K562 (cell line): ENCODE data around the gene ABHD16A. TPM values are rescaled to one million over a fixed set of nuclear protein-coding genes. Genes with fewer than 3 reads are reported as not detected.

Experiments
- BRD4 ChIP-seq: fragments of 200-600 bp; sonication (generic); IDR thresholded peaks from 2 replicates; pipeline ENCODE4 v1.6.1; 2017; ENCODE audit warnings: inconsistent platforms
- CBFB ChIP-seq: sonication (generic); formaldehyde crosslinking; IDR thresholded peaks from 2 replicates; pipeline ENCODE4 v1.4.0; 2020; ENCODE audit warnings: mild to moderate bottlenecking, missing genetic modification reagents
- CC2D1A ChIP-seq: fragments of 450-650 bp; IDR thresholded peaks from 2 replicates; pipeline ENCODE4 v1.6.1; 2017; ENCODE audit warnings: mild to moderate bottlenecking
- CGGBP1 ChIP-seq: fragments of 250-450 bp; sonication (Bioruptor Pico); IDR thresholded peaks from 2 replicates; pipeline ENCODE4 v1.9.0; 2021; ENCODE audit warnings: mild to moderate bottlenecking
- CREB3 ChIP-seq: fragments of 450-650 bp; conservative IDR thresholded peaks from 2 replicates; pipeline ENCODE4 v1.6.1; 2016; ENCODE audit warnings: missing genetic modification characterization, low read depth, mild to moderate bottlenecking, missing compliant biosample characterization, moderate library complexity
- E2F1 ChIP-seq: sonication (generic); formaldehyde crosslinking; IDR thresholded peaks from 2 replicates; pipeline ENCODE4 v1.8.1; 2023; ENCODE audit warnings: mild to moderate bottlenecking, missing genetic modification reagents, moderate library complexity
- E2F5 ChIP-seq: sonication (generic); formaldehyde crosslinking; IDR thresholded peaks from 2 replicates; pipeline ENCODE4 v1.8.0; 2022; ENCODE audit warnings: mild to moderate bottlenecking, missing genetic modification reagents
- HMG20B ChIP-seq: fragments of 250-450 bp; sonication (Bioruptor Pico); IDR thresholded peaks from 2 replicates; pipeline ENCODE4 v1.5.0; 2021; ENCODE audit warnings: mild to moderate bottlenecking
- HSF4 ChIP-seq: fragments of 250-450 bp; sonication (Bioruptor Pico); IDR thresholded peaks from 2 replicates; pipeline ENCODE4 v2.1.2; 2022; ENCODE audit warnings: mild to moderate bottlenecking, moderate library complexity, borderline replicate concordance
- MEF2A ChIP-seq: IDR thresholded peaks from 2 replicates; pipeline ENCODE4 v1.6.1; 2011; ENCODE audit warnings: low read depth, mild to moderate bottlenecking, low read length, moderate library complexity; ENCODE audit not compliant: control insufficient read depth
- MLX ChIP-seq, 2 experiments: fragments of 450-650 bp in 1 of 2; sonication (generic) in 1 of 2; formaldehyde crosslinking; conservative IDR thresholded peaks; 2 replicates each; pipeline versions ENCODE4 v1.4.0 to v1.8.1; 2020 to 2022; ENCODE audit warnings: mild to moderate bottlenecking in 1 of 2, missing genetic modification reagents in 1 of 2
- MYBL2 ChIP-seq, 2 experiments: fragments of 450-650 bp in 1 of 2; sonication (generic) in 1 of 2; formaldehyde crosslinking in 1 of 2; IDR thresholded peaks; 2 replicates each; pipeline versions ENCODE4 v1.6.1 to v1.8.1; 2017 to 2022; ENCODE audit warnings: borderline replicate concordance in 1 of 2, inconsistent platforms in 1 of 2, low read depth in 1 of 2, mild to moderate bottlenecking in 1 of 2, missing genetic modification reagents in 1 of 2, moderate library complexity in 1 of 2
- MYC ChIP-seq, 2 experiments: fragments of 250-450 bp in 1 of 2; sonication (Bioruptor Pico) in 1 of 2; IDR thresholded peaks; 2 replicates each; pipeline versions ENCODE4 v1.5.1 to v1.6.1; 2012 to 2021; ENCODE audit warnings: low read depth in 2 of 2, borderline replicate concordance in 1 of 2, improper control_type of control experiment in 1 of 2, low read length in 1 of 2, mild to moderate bottlenecking in 1 of 2, moderate library complexity in 1 of 2
- NCOA6 ChIP-seq: fragments of 450-650 bp; IDR thresholded peaks from 2 replicates; pipeline ENCODE4 v1.6.1; 2017; ENCODE audit warnings: mild to moderate bottlenecking
- PPARD ChIP-seq: fragments of 250-450 bp; sonication (Bioruptor Pico); IDR thresholded peaks from 2 replicates; pipeline ENCODE4 v1.8.0; 2022; ENCODE audit warnings: inconsistent platforms, mild to moderate bottlenecking, moderate library complexity
- SMARCA5 ChIP-seq: fragments of 450-650 bp; IDR thresholded peaks from 2 replicates; pipeline ENCODE4 v1.6.1; 2016
- SMC3 ChIP-seq: conservative IDR thresholded peaks from 2 replicates; pipeline ENCODE4 v1.6.1; 2011; ENCODE audit warnings: low read depth, low read length, improper control_type of control experiment; ENCODE audit not compliant: insufficient read depth
- SPI1 ChIP-seq: IDR thresholded peaks from 2 replicates; pipeline ENCODE4 v1.6.1; 2011; ENCODE audit warnings: low read depth, low read length, control low read depth, borderline replicate concordance
- TAF1 ChIP-seq: IDR thresholded peaks from 2 replicates; pipeline ENCODE4 v1.6.1; 2011; ENCODE audit warnings: mild to moderate bottlenecking, low read length, moderate library complexity; ENCODE audit not compliant: insufficient read depth, control insufficient read depth, severe bottlenecking; ENCODE audit errors: extremely low read depth
- ZNF282 ChIP-seq: sonication (generic); formaldehyde crosslinking; IDR thresholded peaks from 2 replicates; pipeline ENCODE4 v1.8.1; 2023; ENCODE audit warnings: missing genetic modification reagents
- ZNF449 ChIP-seq: fragments of 250-450 bp; sonication (Bioruptor Pico); IDR thresholded peaks from 2 replicates; pipeline ENCODE4 v1.8.0; 2022; ENCODE audit warnings: moderate library complexity, mild to moderate bottlenecking, inconsistent platforms
- ZSCAN29 ChIP-seq: fragments of 450-650 bp; IDR thresholded peaks from 2 replicates; pipeline ENCODE4 v1.6.1; 2017
- polyA plus RNA-seq, 8 experiments: library from polyadenylated mRNA; depleted of rRNA in 4 of 8; stranded (reverse) in 5 of 8; unstranded in 3 of 8; fragments of >200 nt; fragmentation: Nextera tagmentation in 2 of 8; fragmentation: Illumina TruSeq in 1 of 8; extraction: Ambion mirVana in 2 of 8; extraction: Trizol in 1 of 8; gene quantifications; 2 replicates each; pipeline versions ENCODE4 v1.2.1 to v1.2.3, GENCODE V29; 2011 to 2014; ENCODE audit warnings: inconsistent platforms in 1 of 8, missing spikeins in 1 of 8
- total RNA-seq, 7 experiments: library from RNA; depleted of rRNA in 6 of 7; stranded (reverse); fragments of >200 nt in 6 of 7; fragmentation: Illumina TruSeq in 2 of 7; extraction: Trizol in 2 of 7; gene quantifications; 2 replicates each; pipeline versions ENCODE4 v1.2.1 to v1.2.3, GENCODE V29; 2011 to 2021; ENCODE audit warnings: low replicate concordance in 1 of 7

Gene ABHD16A
- total and polyA plus RNA-seq, 9 of the 15 experiments (the other 6 are each of a cell fraction or from before 2014, with no cell fraction given): 25.8 to 120 (median 81.6) TPM

- 0 out of 4 replicates have a peak, but pooled peaks of 1 of the 2 experiments have one; percentile 56 for TF ChIP-seq MLX (CRISPR knock-in tag; conservative IDR thresholded peaks at IDR 0.05)
- TF ChIP-seq SMC3: peak; percentile 90
- TF ChIP-seq ZSCAN29: no peak
- peak; percentile 75 for TF ChIP-seq SMARCA5
- TF ChIP-seq HSF4 (CRISPR knock-in tag): no peak
- peak; percentile 27; the same call in 1 of the 2 replicates for TF ChIP-seq SPI1
- no peak for TF ChIP-seq ZNF449
- no peak for TF ChIP-seq ZNF282 (CRISPR knock-in tag)
- no peak for TF ChIP-seq BRD4
- peak; percentile 55 for TF ChIP-seq MYC (IDR thresholded peaks at IDR 0.05; ENCODE audit: low read depth, low read length)
- no peak for TF ChIP-seq MYC (CRISPR knock-in tag; IDR thresholded peaks at IDR 0.05; ENCODE audit: borderline replicate concordance, low read depth)
- TF ChIP-seq PPARD (CRISPR knock-in tag): no peak
- TF ChIP-seq CGGBP1 (CRISPR knock-in tag): peak; percentile 85; the same call in 1 of the 2 replicates
- TF ChIP-seq E2F1: no peak
- TF ChIP-seq TAF1: no peak
- no peak for TF ChIP-seq NCOA6
- TF ChIP-seq E2F5 (CRISPR knock-in tag): peak; percentile 21; the same call in 1 of the 2 replicates
- peak; percentile 85 for TF ChIP-seq CBFB (CRISPR knock-in tag)
- TF ChIP-seq HMG20B (CRISPR knock-in tag): no peak
- TF ChIP-seq MEF2A: no peak
- no peak for TF ChIP-seq CREB3 (tag)
- peak; percentile 97 for TF ChIP-seq CC2D1A
- no peak for TF ChIP-seq MYBL2 (IDR thresholded peaks at IDR 0.05; ENCODE audit: low read depth)
- no peak for TF ChIP-seq MYBL2 (CRISPR knock-in tag; IDR thresholded peaks at IDR 0.05; ENCODE audit: borderline replicate concordance)
These were observed 26.4 kb upstream of the ABHD16A start (continued) for GRCh38 chr6:31729515-31729978.
